HEK293 (cell line): Measurements from ENCODE around the gene ETDC.

Experiments
- CTCF ChIA-PET: fragments of 350-600 bp; formaldehyde crosslinking; extraction: SDS; loops from one replicate; lab custom pipeline; 2021; ENCODE audit warnings: antibody characterized with exemption; lab: Yijun Ruan, JAX
- POLR2A ChIA-PET: fragments of 300-600 bp; formaldehyde crosslinking; extraction: SDS; loops from one replicate; lab custom pipeline; 2020; ENCODE audit warnings: antibody characterized with exemption, inconsistent platforms; lab: Yijun Ruan, JAX
- H3K27ac ChIP-seq: fragments of 200-500 bp; sonication (Bioruptor generic); 2 replicates; pipeline ENCODE4 v1.5.1; 2014; ENCODE audit warnings: low read depth, low read length, control low read depth, inconsistent platforms; ENCODE audit errors: extremely low read depth
- H3K36me3 ChIP-seq, 2 experiments: fragments of 200-500 bp in 1 of 2; sonication (Bioruptor generic) in 1 of 2; 1 replicate in 1 of 2; 2 replicates in 1 of 2; pipeline ENCODE4 v1.5.1; 2014 to 2017; ENCODE audit warnings: inconsistent platforms in 2 of 2, low read length in 2 of 2; ENCODE audit not compliant: control insufficient read depth in 2 of 2, insufficient read depth in 1 of 2
- H3K4me1 ChIP-seq: fragments of 200-500 bp; sonication (Bioruptor generic); 2 replicates; pipeline ENCODE4 v1.5.1; 2014; ENCODE audit warnings: mild to moderate bottlenecking, low read length, inconsistent platforms; ENCODE audit not compliant: control insufficient read depth, insufficient read depth
- H3K4me3 ChIP-seq: 2 replicates; pipeline ENCODE4 v1.5.1; 2011; ENCODE audit warnings: low read depth, mild to moderate bottlenecking, control low read depth, low read length, moderate library complexity
- H3K9me3 ChIP-seq: fragments of 200-500 bp; sonication (Bioruptor generic); 2 replicates; pipeline ENCODE4 v1.5.1; 2014; ENCODE audit warnings: low read depth, low read length, inconsistent platforms; ENCODE audit not compliant: control insufficient read depth, insufficient read depth
- BCL11B ChIP-seq: fragments of 450-650 bp; formaldehyde crosslinking; IDR thresholded peaks from 2 replicates; pipeline ENCODE4 v1.5.1; 2016; ENCODE audit warnings: low read depth, missing biosample characterization, missing genetic modification characterization
- GLI4 ChIP-seq: fragments of 450-650 bp; formaldehyde crosslinking; IDR thresholded peaks from 2 replicates; pipeline ENCODE4 v1.5.1; 2016; ENCODE audit warnings: missing biosample characterization, missing genetic modification characterization
- HOXA7 ChIP-seq: sonication (generic); formaldehyde crosslinking; IDR thresholded peaks from 2 replicates; pipeline ENCODE4 v1.8.1; 2022; ENCODE audit warnings: missing genetic modification reagents, borderline replicate concordance
- KLF10 ChIP-seq: fragments of 450-650 bp; IDR thresholded peaks from 2 replicates; pipeline ENCODE4 v1.5.1; 2018; ENCODE audit warnings: missing biosample characterization, mild to moderate bottlenecking, missing genetic modification characterization
- KLF7 ChIP-seq: fragments of 450-650 bp; formaldehyde crosslinking; IDR thresholded peaks from 2 replicates; pipeline ENCODE4 v1.5.1; 2016; ENCODE audit warnings: missing biosample characterization, missing genetic modification characterization, borderline replicate concordance
- MYNN ChIP-seq: fragments of 450-650 bp; formaldehyde crosslinking; IDR thresholded peaks from 2 replicates; pipeline ENCODE4 v1.5.1; 2016; ENCODE audit warnings: missing biosample characterization, missing genetic modification characterization, borderline replicate concordance
- OVOL3 ChIP-seq: fragments of 450-650 bp; formaldehyde crosslinking; IDR thresholded peaks from 2 replicates; pipeline ENCODE4 v1.5.1; 2016; ENCODE audit warnings: missing biosample characterization, missing genetic modification characterization
- REPIN1 ChIP-seq: fragments of 450-650 bp; formaldehyde crosslinking; IDR thresholded peaks from 2 replicates; pipeline ENCODE4 v1.5.1; 2017; ENCODE audit warnings: missing biosample characterization, missing genetic modification characterization, low read depth
- SALL2 ChIP-seq: fragments of 450-650 bp; formaldehyde crosslinking; IDR thresholded peaks from 2 replicates; pipeline ENCODE4 v1.5.0; 2017; ENCODE audit warnings: missing biosample characterization, mild to moderate bottlenecking, missing genetic modification characterization, borderline replicate concordance
- YY1 ChIP-seq: fragments of 450-650 bp; formaldehyde crosslinking; IDR thresholded peaks from 2 replicates; pipeline ENCODE4 v1.5.1; 2018; ENCODE audit warnings: missing biosample characterization, missing genetic modification characterization
- ZBTB1 ChIP-seq: fragments of 450-650 bp; formaldehyde crosslinking; IDR thresholded peaks from 2 replicates; pipeline ENCODE4 v1.5.1; 2016; ENCODE audit warnings: missing biosample characterization, missing genetic modification characterization
- ZEB2 ChIP-seq: fragments of 450-650 bp; formaldehyde crosslinking; IDR thresholded peaks from 2 replicates; pipeline ENCODE4 v1.5.1; 2016; ENCODE audit warnings: missing biosample characterization, missing genetic modification characterization
- ZFP69B ChIP-seq: fragments of 450-650 bp; formaldehyde crosslinking; IDR thresholded peaks from 2 replicates; pipeline ENCODE4 v1.5.1; 2016; ENCODE audit warnings: missing biosample characterization, missing genetic modification characterization
- ZNF138 ChIP-seq: fragments of 450-650 bp; formaldehyde crosslinking; IDR thresholded peaks from 2 replicates; pipeline ENCODE4 v1.5.1; 2016; ENCODE audit warnings: missing biosample characterization, missing genetic modification characterization, borderline replicate concordance
- ZNF140 ChIP-seq: fragments of 450-650 bp; formaldehyde crosslinking; IDR thresholded peaks from 2 replicates; pipeline ENCODE4 v1.5.1; 2016; ENCODE audit warnings: missing biosample characterization, missing genetic modification characterization
- ZNF155 ChIP-seq: fragments of 450-650 bp; formaldehyde crosslinking; IDR thresholded peaks from 2 replicates; pipeline ENCODE4 v1.5.1; 2016; ENCODE audit warnings: missing biosample characterization, missing genetic modification characterization
- ZNF157 ChIP-seq: fragments of 450-650 bp; formaldehyde crosslinking; IDR thresholded peaks from 2 replicates; pipeline ENCODE4 v1.5.1; 2016; ENCODE audit warnings: missing biosample characterization, missing genetic modification characterization
- ZNF169 ChIP-seq: fragments of 450-650 bp; formaldehyde crosslinking; IDR thresholded peaks from 2 replicates; pipeline ENCODE4 v1.5.1; 2016; ENCODE audit warnings: missing biosample characterization, missing genetic modification characterization
- ZNF223 ChIP-seq: fragments of 450-650 bp; formaldehyde crosslinking; IDR thresholded peaks from 2 replicates; pipeline ENCODE4 v1.5.1; 2016; ENCODE audit warnings: missing biosample characterization, missing genetic modification characterization
- ZNF24 ChIP-seq: fragments of 450-650 bp; formaldehyde crosslinking; IDR thresholded peaks from 2 replicates; pipeline ENCODE4 v1.5.1; 2016; ENCODE audit warnings: missing biosample characterization, missing genetic modification characterization
- ZNF37A ChIP-seq: fragments of 450-650 bp; IDR thresholded peaks from 2 replicates; pipeline ENCODE4 v1.5.1; 2018; ENCODE audit warnings: missing biosample characterization, missing genetic modification characterization
- ZNF514 ChIP-seq: fragments of 450-650 bp; formaldehyde crosslinking; IDR thresholded peaks from 2 replicates; pipeline ENCODE4 v1.5.1; 2016; ENCODE audit warnings: missing biosample characterization, missing genetic modification characterization
- ZNF596 ChIP-seq: fragments of 450-650 bp; IDR thresholded peaks from 2 replicates; pipeline ENCODE4 v1.5.0; 2018; ENCODE audit warnings: missing biosample characterization, mild to moderate bottlenecking, missing genetic modification characterization, moderate library complexity
- ZNF621 ChIP-seq: fragments of 450-650 bp; formaldehyde crosslinking; IDR thresholded peaks from 2 replicates; pipeline ENCODE4 v1.5.1; 2017; ENCODE audit warnings: missing biosample characterization, missing genetic modification characterization
- ZNF629 ChIP-seq: fragments of 450-650 bp; formaldehyde crosslinking; IDR thresholded peaks from 2 replicates; pipeline ENCODE4 v1.5.1; 2017; ENCODE audit warnings: missing biosample characterization, missing genetic modification characterization
- ZNF658 ChIP-seq: fragments of 450-650 bp; formaldehyde crosslinking; IDR thresholded peaks from 2 replicates; pipeline ENCODE4; 2016; ENCODE audit warnings: missing biosample characterization, missing genetic modification characterization
- ZNF76 ChIP-seq: fragments of 450-650 bp; formaldehyde crosslinking; IDR thresholded peaks from 2 replicates; pipeline ENCODE4; 2016; ENCODE audit warnings: low read depth, missing biosample characterization, missing genetic modification characterization, borderline replicate concordance
- TF ChIP-seq, protein P1 (sequence below): fragments of 450-650 bp; formaldehyde crosslinking; IDR thresholded peaks from 2 replicates; pipeline ENCODE4 v1.5.1; 2016; ENCODE audit warnings: missing biosample characterization, missing genetic modification characterization
- TF ChIP-seq, protein P2 (sequence below): fragments of 450-650 bp; formaldehyde crosslinking; IDR thresholded peaks from 2 replicates; pipeline ENCODE4 v1.5.1; 2016; ENCODE audit warnings: missing biosample characterization, missing genetic modification characterization, borderline replicate concordance
- TF ChIP-seq, protein P3 (sequence below): fragments of 450-650 bp; formaldehyde crosslinking; IDR thresholded peaks from 2 replicates; pipeline ENCODE4 v1.5.1; 2016; ENCODE audit warnings: missing biosample characterization, missing genetic modification characterization, low read depth
- TF ChIP-seq, protein P4 (sequence below): fragments of 450-650 bp; formaldehyde crosslinking; IDR thresholded peaks from 2 replicates; pipeline ENCODE4 v1.5.1; 2017; ENCODE audit warnings: missing biosample characterization, mild to moderate bottlenecking, missing genetic modification characterization, moderate library complexity
- TF ChIP-seq, protein P5 (sequence below): fragments of 450-650 bp; formaldehyde crosslinking; IDR thresholded peaks from 2 replicates; pipeline ENCODE4 v1.5.1; 2016; ENCODE audit warnings: missing biosample characterization, missing genetic modification characterization

ETDC gene

DNA sequence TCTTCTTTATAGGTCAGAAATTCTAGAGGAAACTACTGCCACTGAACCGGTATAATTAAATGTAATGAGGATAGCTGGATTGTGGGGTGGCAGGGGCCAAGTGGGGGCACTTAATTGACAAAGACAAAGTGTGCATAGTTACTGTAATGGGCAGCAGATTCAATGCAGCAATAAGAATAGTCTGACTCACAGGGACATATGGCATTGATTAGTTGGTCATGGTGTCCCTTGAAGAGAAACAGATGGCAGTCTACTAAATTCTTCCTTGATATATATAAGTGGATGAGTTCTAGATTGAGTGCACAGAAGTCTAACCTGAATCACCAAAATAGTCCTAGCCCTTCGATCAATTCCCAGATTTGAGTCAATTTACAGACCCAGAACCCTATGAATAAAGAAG is 31.6 kb downstream of the ETDC start (continued):
- TF ChIP-seq OVOL3 (no peak), GLI4 (tag by site-specific recombination) (no peak), BCL11B (tag by site-specific recombination) (no peak), SALL2 (tag by site-specific recombination) (no peak), ZNF157 (no peak), KLF10 (tag by site-specific recombination) (no peak), HOXA7 (no peak), ZEB2 (tag by site-specific recombination) (no peak), ZNF658 (tag by site-specific recombination) (no peak), ZNF37A (tag by site-specific recombination) (no peak), ZNF76 (no peak), ZNF596 (tag by site-specific recombination) (no peak), ZNF629 (no peak)
- TF ChIP-seq, protein P1, sequence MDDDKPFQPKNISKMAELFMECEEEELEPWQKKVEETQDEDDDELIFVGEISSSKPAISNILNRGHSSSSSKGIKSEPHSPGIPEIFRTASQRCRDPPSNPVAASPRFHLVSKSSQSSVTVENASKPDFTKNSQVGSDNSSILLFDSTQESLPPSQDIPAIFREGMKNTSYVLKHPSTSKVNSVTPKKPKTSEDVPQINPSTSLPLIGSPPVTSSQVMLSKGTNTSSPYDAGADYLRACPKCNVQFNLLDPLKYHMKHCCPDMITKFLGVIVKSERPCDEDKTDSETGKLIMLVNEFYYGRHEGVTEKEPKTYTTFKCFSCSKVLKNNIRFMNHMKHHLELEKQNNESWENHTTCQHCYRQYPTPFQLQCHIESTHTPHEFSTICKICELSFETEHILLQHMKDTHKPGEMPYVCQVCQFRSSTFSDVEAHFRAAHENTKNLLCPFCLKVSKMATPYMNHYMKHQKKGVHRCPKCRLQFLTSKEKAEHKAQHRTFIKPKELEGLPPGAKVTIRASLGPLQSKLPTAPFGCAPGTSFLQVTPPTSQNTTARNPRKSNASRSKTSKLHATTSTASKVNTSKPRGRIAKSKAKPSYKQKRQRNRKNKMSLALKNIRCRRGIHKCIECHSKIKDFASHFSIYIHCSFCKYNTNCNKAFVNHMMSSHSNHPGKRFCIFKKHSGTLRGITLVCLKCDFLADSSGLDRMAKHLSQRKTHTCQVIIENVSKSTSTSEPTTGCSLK = no peak

DNA sequence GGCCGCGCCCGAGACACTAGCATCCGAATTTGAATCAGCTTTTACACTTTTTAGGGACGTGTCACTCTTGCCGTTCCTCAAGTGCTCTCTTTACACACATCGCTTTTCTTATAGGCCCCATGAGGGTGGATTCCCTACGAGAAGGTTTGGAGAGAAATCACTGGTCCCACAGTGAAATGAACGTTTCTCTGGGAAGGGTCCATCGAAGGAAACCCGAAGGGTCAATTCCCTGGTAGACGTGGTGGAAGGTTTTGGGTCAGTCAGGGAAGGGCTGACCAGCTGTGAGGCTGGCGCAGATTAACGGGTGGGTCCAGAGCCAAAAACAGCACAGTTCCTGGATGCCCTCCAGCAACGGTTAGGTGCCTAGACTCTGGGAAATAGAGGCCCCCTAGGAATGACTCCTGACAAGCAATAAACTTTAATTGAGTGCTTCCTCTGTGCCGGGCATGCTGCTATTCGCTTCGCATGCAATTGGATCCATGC is 35.9 kb downstream of the ETDC start:
- POLR2A ChIA-PET = no interaction called here
- Histone ChIP-seq H3K9me3 (no peaks in the 10 kb centered on the region), H3K27ac (peak overlapping the region; percentile 88), H3K4me1 (peaks cover 7% of the 10 kb centered on the region), H3K36me3 (peaks cover 5 to 31% of the 10 kb centered on the region in 2 experiments), H3K4me3 (peak overlapping the region; percentile 59)
- CTCF ChIA-PET = interaction anchor here (0.7 kb wide), 1 partner anchor 374 kb away, joined by 3 read pairs; no protein-coding TSS in a partner anchor
- TF ChIP-seq YY1 (tag by site-specific recombination) = no peak; the same call in 1 of the 2 replicates
- TF ChIP-seq ZBTB1 = no peak
- TF ChIP-seq ZNF140 (tag by site-specific recombination) = no peak
- TF ChIP-seq ZNF24 (tag by site-specific recombination) = no peak; the same call in 1 of the 2 replicates
- TF ChIP-seq, protein P2, sequence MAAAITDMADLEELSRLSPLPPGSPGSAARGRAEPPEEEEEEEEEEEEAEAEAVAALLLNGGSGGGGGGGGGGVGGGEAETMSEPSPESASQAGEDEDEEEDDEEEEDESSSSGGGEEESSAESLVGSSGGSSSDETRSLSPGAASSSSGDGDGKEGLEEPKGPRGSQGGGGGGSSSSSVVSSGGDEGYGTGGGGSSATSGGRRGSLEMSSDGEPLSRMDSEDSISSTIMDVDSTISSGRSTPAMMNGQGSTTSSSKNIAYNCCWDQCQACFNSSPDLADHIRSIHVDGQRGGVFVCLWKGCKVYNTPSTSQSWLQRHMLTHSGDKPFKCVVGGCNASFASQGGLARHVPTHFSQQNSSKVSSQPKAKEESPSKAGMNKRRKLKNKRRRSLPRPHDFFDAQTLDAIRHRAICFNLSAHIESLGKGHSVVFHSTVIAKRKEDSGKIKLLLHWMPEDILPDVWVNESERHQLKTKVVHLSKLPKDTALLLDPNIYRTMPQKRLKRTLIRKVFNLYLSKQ = no peak
- TF ChIP-seq ZNF169 (tag by site-specific recombination) = no peak
- TF ChIP-seq MYNN (tag by site-specific recombination) = no peak
- TF ChIP-seq ZNF621 = no peak
- peak; percentile 39 for TF ChIP-seq ZFP69B (tag by site-specific recombination)
- no peak for TF ChIP-seq REPIN1
- no peak for TF ChIP-seq ZNF514
- no peak for TF ChIP-seq ZNF155 (tag by site-specific recombination)
- TF ChIP-seq KLF7 = no peak; the same call in 1 of the 2 replicates
- TF ChIP-seq BCL11B (tag by site-specific recombination) = no peak
- TF ChIP-seq, protein P3, sequence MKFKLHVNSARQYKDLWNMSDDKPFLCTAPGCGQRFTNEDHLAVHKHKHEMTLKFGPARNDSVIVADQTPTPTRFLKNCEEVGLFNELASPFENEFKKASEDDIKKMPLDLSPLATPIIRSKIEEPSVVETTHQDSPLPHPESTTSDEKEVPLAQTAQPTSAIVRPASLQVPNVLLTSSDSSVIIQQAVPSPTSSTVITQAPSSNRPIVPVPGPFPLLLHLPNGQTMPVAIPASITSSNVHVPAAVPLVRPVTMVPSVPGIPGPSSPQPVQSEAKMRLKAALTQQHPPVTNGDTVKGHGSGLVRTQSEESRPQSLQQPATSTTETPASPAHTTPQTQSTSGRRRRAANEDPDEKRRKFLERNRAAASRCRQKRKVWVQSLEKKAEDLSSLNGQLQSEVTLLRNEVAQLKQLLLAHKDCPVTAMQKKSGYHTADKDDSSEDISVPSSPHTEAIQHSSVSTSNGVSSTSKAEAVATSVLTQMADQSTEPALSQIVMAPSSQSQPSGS (tag by site-specific recombination) = no peak
- no peak for TF ChIP-seq ZNF138 (tag by site-specific recombination)
- TF ChIP-seq, protein P4, sequence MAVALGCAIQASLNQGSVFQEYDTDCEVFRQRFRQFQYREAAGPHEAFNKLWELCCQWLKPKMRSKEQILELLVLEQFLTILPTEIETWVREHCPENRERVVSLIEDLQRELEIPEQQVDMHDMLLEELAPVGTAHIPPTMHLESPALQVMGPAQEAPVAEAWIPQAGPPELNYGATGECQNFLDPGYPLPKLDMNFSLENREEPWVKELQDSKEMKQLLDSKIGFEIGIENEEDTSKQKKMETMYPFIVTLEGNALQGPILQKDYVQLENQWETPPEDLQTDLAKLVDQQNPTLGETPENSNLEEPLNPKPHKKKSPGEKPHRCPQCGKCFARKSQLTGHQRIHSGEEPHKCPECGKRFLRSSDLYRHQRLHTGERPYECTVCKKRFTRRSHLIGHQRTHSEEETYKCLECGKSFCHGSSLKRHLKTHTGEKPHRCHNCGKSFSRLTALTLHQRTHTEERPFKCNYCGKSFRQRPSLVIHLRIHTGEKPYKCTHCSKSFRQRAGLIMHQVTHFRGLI (tag by site-specific recombination) = no peak
- TF ChIP-seq, protein P5, sequence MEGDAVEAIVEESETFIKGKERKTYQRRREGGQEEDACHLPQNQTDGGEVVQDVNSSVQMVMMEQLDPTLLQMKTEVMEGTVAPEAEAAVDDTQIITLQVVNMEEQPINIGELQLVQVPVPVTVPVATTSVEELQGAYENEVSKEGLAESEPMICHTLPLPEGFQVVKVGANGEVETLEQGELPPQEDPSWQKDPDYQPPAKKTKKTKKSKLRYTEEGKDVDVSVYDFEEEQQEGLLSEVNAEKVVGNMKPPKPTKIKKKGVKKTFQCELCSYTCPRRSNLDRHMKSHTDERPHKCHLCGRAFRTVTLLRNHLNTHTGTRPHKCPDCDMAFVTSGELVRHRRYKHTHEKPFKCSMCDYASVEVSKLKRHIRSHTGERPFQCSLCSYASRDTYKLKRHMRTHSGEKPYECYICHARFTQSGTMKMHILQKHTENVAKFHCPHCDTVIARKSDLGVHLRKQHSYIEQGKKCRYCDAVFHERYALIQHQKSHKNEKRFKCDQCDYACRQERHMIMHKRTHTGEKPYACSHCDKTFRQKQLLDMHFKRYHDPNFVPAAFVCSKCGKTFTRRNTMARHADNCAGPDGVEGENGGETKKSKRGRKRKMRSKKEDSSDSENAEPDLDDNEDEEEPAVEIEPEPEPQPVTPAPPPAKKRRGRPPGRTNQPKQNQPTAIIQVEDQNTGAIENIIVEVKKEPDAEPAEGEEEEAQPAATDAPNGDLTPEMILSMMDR (tag by site-specific recombination) = no peak
- no peak for TF ChIP-seq ZNF223
